NT2/D1 (cell line): ENCODE measurements around the gene ZNF766.

Experiments used
- SUZ12 ChIP-seq: IDR thresholded peaks from 2 replicates; pipeline ENCODE4 v1.6.1; 2011; ENCODE audit not compliant: insufficient read length, insufficient read depth; ENCODE audit errors: extremely low read depth
- YY1 ChIP-seq: IDR thresholded peaks from 2 replicates; pipeline ENCODE4 v1.6.1; 2011; ENCODE audit not compliant: insufficient read length, insufficient read depth
- ZNF274 ChIP-seq: IDR thresholded peaks from 2 replicates; pipeline ENCODE4 v1.6.1; 2011; ENCODE audit warnings: mild to moderate bottlenecking, low read depth, low read length

DNA sequence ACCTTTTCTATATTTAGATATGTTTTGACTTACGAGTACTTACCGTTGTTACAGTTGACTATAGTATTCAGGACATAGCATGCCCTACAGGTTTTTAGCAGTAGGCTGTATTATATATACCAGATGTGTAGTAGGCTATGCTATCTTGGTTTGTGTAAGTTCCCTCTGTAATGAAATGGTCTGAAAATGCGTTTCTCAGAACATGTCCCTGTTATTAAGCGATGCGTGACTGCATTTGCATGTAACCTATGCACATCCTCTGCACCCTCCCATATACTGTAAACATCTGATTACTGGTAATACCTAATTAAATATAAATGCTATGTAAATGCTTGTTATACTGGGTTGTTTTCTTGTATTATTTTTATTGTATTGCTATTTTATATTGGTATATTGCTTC is 6.6 kb downstream of the ZNF766 start:
- TF ChIP-seq YY1 (no peak), SUZ12 (no peak), ZNF274 (no peak)
